Measurements from ENCODE around the gene ACSBG1.
A peak's percentile ranks its signal among the peaks of the same experiment; 100 is the strongest.

Gene ACSBG1

GRCh38 chr15:78216276-78217104 is 17.9 kb downstream of the ACSBG1 start:
- peak; percentile 81 for DNase-seq

DNA sequence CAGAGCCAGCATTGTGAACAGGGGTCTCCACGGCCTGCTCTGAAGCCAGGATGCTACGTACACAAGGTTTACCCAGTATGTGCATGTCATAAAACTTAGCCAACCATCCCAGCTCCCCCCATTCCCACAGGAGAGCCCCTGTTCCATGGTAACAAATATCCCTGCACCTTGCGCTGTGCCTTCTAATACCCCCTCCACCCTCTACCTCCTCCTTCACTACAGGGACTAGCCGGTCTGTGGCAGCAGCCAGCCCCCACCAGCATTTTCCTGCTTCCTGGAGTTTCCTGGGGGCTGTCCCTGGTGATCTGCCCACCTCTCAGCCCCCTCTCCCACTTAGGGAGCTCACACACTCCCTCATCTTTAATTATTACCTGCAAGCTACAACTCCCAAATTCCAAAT is 20.4 kb downstream of the ACSBG1 start:
- DNase-seq = no peak

- DNase-seq = no peak
Observed at GRCh38 chr15:78213425-78213750, 21.0 kb downstream of the ACSBG1 start.

DNA sequence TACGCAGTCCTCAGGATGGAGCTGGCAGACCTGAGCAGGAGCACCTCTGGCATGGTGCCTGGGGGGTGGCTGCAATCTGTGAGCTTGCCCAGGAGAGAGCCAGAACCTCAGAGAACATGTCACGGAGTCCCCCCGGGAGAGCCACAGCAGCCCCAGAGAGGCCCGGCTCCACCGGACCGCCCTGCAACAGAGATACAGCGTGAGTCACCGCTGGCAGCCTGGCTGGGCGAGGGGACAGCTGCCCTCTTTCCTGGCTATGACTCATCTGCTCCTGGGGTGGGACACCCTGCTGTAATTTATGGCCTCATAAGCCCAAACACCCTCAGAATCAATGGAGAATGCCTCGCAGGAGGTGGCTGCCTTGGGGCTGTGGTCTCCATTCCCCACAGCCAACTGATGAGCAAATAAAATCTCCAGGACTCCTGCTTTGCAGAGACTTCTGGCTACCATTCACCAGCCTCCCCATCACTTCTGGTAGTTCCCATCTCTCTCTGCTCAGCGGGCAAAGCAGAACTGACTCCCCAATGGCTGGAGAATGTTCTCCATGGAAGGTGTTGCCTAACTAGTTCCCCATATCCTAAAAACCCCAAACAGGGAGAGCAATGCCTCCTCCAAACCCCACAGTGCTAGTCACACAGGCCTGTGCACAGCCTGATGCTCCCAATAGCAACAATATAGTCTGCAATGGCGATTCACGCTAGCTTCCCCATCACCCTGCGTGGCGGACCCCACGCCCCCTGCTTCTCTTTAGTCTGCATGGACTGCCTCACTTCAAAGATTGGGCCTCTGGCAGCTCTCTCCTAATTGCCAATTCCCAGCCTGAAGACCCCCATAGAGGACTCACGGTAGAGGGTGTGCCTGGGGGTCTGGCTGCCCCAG is 21.6 kb downstream of the ACSBG1 start:
- DNase-seq = no peak

DNA sequence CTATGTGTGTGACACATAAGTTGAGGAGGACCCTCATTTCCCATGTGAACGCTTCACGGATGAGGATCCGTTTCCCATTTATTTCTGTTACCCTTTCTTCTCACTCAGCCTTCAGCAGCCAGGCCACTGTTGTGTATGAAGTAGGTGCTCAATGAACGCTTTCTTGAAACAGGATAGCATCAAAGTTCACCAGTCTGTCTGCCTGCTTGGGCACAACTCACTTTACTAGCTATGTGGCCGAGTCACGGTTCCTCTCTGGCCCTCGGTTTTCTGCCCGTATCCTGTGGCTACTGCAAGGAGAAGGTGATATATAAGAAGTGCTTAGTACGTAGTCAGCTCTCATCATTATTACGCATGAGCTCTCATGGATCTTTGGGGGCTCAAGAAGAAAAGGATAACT is 22.4 kb downstream of the ACSBG1 start:
- no peak for DNase-seq

DNA sequence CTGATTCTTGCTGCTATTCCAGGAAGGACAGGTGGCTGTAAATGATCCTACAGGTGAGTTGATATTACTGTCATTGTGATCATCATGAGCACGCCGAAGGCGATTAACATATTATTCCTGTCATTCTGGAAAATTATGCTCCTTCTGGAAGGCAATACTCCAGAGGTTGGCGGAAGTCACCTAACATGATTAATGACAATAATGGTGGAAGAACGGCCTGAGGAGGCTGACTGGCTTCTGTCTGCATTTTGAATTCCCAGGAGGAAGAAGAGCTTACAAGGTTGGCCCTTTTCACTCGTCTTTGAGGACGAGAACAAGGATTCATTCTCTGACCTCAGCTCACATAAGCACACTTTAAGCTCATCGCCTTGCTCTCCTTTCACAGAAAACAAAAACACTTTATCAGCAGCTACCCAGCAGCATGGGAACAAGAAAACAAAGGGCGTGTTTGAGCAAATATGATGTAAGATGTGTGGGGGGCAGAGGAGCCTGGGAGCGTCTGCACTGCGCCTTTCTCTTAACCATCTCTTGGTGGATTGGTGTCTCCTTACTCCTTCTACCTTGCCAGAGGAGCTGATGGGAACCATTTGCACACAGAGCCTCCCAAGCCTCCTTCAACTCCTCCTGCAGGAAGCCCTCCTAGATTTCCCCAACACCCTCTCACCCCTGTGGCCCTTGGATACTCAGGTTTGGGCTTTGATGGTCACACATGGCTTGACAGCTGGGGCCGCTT is 23.0 kb downstream of the ACSBG1 start:
- no peak for DNase-seq

DNA sequence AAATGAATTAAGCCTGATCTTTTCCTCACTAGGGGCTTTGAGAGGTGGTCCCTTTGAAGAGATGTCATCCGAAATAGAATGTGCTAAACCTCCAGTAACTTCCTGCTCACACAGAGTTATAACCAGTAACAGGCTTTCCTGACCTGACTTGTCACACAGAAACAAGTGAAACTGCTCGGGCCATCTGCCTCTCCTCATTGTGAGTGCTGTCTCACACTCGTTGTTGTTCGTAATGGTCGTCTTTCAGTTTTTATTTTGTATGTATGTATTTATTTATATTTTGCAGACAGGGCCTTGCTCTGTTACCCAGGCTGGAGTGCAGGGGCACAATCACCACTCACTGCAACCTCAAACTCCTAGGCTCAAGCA is 24.0 kb downstream of the ACSBG1 start:
- DNase-seq = no peak

DNA sequence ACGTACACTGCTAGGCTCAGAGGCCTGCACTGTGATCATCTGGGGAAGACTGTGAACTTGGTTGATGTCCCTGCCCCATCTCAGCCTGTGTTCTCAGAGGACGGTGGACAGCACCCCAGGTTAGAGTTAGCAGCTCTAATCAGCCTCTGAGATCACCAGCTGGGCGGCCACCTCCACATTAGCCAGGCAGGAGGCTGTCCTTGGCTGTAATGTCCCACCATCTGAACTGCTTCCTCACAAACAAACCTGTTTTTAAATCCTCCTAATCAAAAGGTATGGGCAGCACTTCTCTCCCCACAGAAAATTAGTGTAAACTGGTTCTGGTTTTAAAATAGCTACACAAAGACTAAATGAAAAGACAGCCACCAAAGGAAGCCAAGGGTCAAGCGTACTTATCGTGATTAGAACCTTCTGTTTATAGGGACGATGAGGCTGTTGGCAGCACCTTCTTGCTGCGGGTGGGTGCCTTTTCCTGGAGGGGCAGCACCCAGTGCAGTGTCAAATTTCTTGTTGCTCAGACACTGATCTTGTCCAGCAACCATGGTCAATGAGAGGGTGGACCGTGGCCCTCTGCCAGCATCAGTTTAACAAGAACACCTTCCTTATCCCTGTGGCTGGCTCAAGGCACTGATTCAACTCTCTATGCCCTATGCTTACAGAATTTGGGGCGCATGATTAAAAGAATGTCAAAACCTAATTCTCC is 24.6 kb downstream of the ACSBG1 start:
- no peak for DNase-seq

- no peak for DNase-seq
Observed at GRCh38 chr15:78208887-78209645, 25.3 kb downstream of the ACSBG1 start.

GRCh38 chr15:78208341-78208844 is 26.0 kb downstream of the ACSBG1 start:
- DNase-seq = no peak

DNA sequence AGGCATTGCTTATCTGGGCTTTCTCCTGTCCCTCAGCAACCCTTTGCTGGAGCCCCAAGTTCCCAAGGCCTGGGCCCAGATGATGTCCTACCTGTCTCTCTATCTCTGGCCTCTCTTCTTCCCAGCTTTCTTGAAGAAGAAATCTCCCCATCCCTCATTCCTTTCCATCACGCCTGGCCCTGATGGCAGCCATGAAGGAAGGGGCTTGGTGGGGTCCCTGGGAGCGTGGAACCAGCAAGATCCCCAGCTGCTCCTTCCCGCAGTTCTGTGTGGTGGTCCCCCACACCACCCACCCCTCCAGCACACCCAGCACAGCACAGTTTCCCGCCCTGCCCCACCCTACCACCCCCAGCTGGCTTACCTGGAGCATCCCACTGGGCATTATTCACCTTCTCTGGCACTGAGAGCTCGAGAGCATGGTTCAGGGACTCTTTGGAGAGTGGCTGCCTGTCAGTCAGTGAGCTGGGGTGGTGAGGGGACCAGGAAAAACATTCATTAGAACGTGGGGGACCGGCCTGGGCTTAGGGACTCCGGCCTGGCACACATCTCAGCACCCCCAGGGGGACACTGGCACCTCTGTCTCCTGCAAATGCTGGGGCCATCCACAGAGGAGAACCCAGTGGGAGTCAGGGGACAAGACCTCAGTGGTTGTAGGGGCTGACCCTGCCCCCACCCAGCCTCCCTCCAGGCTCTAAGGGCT is 26.6 kb downstream of the ACSBG1 start:
- no peak for DNase-seq

DNA sequence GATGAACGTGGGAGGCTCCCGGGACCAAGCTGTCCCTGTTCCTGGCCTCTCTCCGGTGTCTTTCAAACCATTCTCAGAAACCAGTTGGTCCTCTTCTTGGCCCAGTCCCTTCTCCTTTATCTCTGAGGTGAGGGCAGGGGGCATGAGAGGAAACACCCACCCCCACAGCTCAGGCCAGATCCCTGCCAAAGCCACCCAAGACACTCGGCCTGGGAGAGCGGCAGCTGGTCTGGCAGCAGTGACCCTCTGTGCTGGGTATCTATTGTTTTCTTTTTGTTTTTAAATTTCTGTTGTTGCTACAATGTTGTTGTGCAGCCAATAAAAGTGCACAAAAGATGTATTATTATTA is 27.3 kb downstream of the ACSBG1 start:
- no peak for DNase-seq

DNA sequence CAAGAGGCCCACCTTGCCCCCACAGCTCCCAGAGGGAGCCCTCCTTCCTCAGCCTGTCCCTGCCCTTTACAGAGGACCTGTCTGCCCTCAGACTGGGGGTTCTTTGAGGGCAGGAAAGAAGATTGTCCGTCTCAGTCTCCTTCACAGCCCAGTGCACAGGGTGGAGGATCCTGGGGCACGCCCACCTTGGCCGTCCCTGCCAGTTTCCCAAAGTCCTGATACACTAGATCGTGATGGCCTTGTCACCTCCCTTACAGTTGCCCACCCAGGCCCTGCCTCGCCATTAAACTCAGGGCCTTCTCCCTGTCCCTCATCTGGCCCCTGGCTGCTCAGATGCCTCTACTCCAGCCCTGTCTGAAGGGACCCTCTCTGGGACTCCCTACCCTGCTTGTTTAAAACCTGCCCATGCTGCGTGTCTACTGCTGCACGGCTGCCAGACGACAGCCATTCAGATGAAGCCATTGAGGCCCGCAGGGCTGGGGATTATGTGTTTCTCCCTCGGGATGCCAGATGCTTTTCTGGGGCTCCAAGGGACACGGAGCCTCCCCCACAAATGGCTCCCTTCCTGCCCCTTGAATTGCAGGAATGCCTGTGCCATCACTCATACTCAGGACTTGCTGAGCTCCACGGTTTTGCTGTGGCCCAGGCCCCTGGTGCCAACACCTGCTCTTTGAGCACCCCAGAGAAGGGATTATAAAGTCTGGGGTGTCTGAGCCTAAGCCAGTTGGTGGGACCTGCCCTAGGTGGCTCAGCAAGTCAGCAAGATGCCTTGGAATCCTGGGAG is 27.8 kb downstream of the ACSBG1 start:
- DNase-seq = no peak

GRCh38 chr15:78205856-78206255 is 28.5 kb downstream of the ACSBG1 start:
- no peak for DNase-seq

- no peak for DNase-seq
Observed at GRCh38 chr15:78205337-78205736, 29.0 kb downstream of the ACSBG1 start.

GRCh38 chr15:78204351-78205309 is 29.7 kb downstream of the ACSBG1 start:
- no peak for DNase-seq

DNA sequence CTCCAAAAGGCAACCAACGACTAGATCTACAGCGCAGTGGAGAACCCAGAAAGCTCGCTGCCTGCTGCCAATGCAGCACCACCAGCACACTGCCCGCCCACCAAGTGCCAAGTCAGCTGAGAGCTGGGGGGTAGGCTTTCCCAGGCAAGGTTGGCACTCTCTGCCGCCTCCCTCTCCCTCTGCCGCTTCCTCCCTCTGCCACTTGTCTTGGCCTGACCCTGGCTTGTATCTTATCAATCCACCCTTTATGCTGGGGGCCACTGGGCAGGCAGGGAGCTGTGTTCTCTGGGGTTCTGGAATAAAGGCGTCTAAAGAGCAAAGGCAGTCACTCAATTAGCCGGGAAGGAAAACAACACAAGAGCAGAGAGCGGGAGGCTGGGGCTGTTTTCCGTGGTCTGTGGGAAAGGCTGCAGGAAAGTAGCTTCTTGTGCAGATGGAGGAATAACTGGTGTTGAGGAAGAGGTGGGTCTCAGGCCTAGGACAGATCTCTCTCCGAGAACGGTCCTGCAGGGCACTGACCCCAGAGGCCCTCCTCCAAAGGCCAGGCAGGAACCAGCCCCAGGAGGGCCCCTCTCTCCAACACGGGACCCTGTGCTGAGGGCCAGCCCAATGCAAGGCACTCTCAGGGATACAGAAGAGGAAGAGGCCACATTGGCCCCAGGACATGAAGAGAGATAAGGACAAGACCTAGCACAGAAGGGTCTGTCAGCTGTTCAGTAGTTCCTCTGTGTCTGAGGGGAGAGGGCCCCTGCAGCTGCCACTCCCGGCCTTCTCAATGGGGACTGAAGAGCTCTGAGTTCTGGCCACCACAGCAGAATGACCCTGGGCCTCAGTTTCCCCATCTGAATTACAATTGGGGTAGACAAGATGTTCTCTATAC is 30.8 kb downstream of the ACSBG1 start:
- no peak for DNase-seq
